GM23338 (cell line): Measurements from ENCODE around the gene GNB2. TPM values are rescaled to one million over a fixed set of nuclear protein-coding genes. Genes with fewer than 3 reads are reported as not detected.

ENCODE experiments used
- ATAC-seq: fragments of 200-7000 bp; cut with Tn5 transposase; 3 replicates; pipeline ENCODE4 v1.9.1; 2020
- DNase-seq: peaks from one replicate; pipeline ENCODE4 v3.0.0-alpha.2; 2015; ENCODE audit warnings: low spot score
- H2AFZ ChIP-seq: fragments of 200-600 bp; sonication (generic); 2 replicates; pipeline ENCODE4 v1.8.0; 2016; ENCODE audit warnings: antibody characterized with exemption, mild to moderate bottlenecking, moderate library complexity
- H3F3A ChIP-seq: fragments of 200-600 bp; sonication (generic); replicated peaks from 2 replicates; pipeline ENCODE4 v1.8.0; 2017; ENCODE audit warnings: antibody characterized with exemption, mixed run types, low read depth
- H3K27ac ChIP-seq: fragments of 200-600 bp; sonication (generic); 2 replicates; pipeline ENCODE4 v1.6.1; 2016; ENCODE audit warnings: low read depth
- H3K27me3 ChIP-seq: fragments of 200-600 bp; sonication (generic); 2 replicates; pipeline ENCODE4 v1.8.0; 2016; ENCODE audit warnings: mild to moderate bottlenecking, mixed run types, moderate library complexity; ENCODE audit not compliant: insufficient read depth
- H3K36me3 ChIP-seq: fragments of 200-600 bp; sonication (generic); 2 replicates; pipeline ENCODE4 v1.8.0; 2016; ENCODE audit warnings: mild to moderate bottlenecking; ENCODE audit not compliant: insufficient read depth
- H3K4me1 ChIP-seq: fragments of 200-600 bp; sonication (generic); 2 replicates; pipeline ENCODE4 v1.8.0; 2016; ENCODE audit warnings: mild to moderate bottlenecking, moderate library complexity; ENCODE audit not compliant: insufficient read depth
- H3K4me2 ChIP-seq: fragments of 200-600 bp; sonication (generic); 2 replicates; pipeline ENCODE4 v1.7.1; 2017; ENCODE audit warnings: mixed run types
- H3K4me3 ChIP-seq: fragments of 200-600 bp; sonication (generic); 2 replicates; pipeline ENCODE4 v1.6.1; 2016; ENCODE audit warnings: mixed run types
- H3K79me2 ChIP-seq: fragments of 200-600 bp; sonication (generic); replicated peaks from 2 replicates; pipeline ENCODE4 v1.8.0; 2017; ENCODE audit warnings: mild to moderate bottlenecking; ENCODE audit not compliant: insufficient read depth
- H3K9me2 ChIP-seq: fragments of 200-600 bp; sonication (generic); 2 replicates; pipeline ENCODE4 v1.8.0; 2017; ENCODE audit not compliant: insufficient read depth
- H4K20me1 ChIP-seq: fragments of 200-600 bp; sonication (generic); replicated peaks from 2 replicates; pipeline ENCODE4 v1.8.0; 2017; ENCODE audit warnings: mild to moderate bottlenecking; ENCODE audit not compliant: insufficient read depth
- H3K27ac Mint-ChIP-seq: 2 replicates; pipeline ENCODE4 v1.8.0; 2020; ENCODE audit warnings: inconsistent platforms, mild to moderate bottlenecking, moderate library complexity, mixed read lengths
- H3K27me3 Mint-ChIP-seq: 3 replicates; pipeline ENCODE4 v1.8.0; 2022; ENCODE audit warnings: low read depth, mild to moderate bottlenecking, moderate library complexity, mixed read lengths, inconsistent platforms; ENCODE audit not compliant: insufficient read depth, poor library complexity
- H3K36me3 Mint-ChIP-seq: 3 replicates; pipeline ENCODE4 v1.8.0; 2021; ENCODE audit warnings: low read depth, mild to moderate bottlenecking, inconsistent platforms, moderate library complexity, mixed read lengths
- H3K4me1 Mint-ChIP-seq: 3 replicates; pipeline ENCODE4 v1.8.0; 2020; ENCODE audit warnings: mild to moderate bottlenecking, inconsistent platforms, mixed read lengths
- H3K4me3 Mint-ChIP-seq: 3 replicates; pipeline ENCODE4 v1.8.0; 2021; ENCODE audit warnings: moderate library complexity, mild to moderate bottlenecking, inconsistent platforms, mixed read lengths
- H3K9me3 Mint-ChIP-seq: 3 replicates; pipeline ENCODE4 v1.8.0; 2020; ENCODE audit warnings: moderate library complexity, mild to moderate bottlenecking, inconsistent platforms, mixed read lengths
- CREB1 ChIP-seq: fragments of 250-450 bp; sonication (Bioruptor Pico); IDR thresholded peaks from 2 replicates; pipeline ENCODE4 v1.5.0; 2020; ENCODE audit warnings: low read depth, mild to moderate bottlenecking, moderate library complexity
- CTCF ChIP-seq, 2 experiments: fragments of 200-600 bp in 1 of 2; sonication (generic) in 1 of 2; conservative IDR thresholded peaks; 2 replicates each; pipeline versions ENCODE4 v1.5.1 to v1.6.1; 2016 to 2017; ENCODE audit warnings: antibody characterized with exemption in 2 of 2, low read depth in 2 of 2, mild to moderate bottlenecking in 2 of 2, moderate library complexity in 1 of 2
- ETS1 ChIP-seq: IDR thresholded peaks from 2 replicates; pipeline ENCODE4 v1.6.1; 2016; ENCODE audit warnings: antibody characterized with exemption
- EZH2 ChIP-seq: fragments of 200-600 bp; sonication (generic); IDR thresholded peaks from one replicate; pipeline ENCODE4 v1.8.0; 2017; ENCODE audit warnings: antibody characterized with exemption, mild to moderate bottlenecking, low read depth; ENCODE audit not compliant: unreplicated experiment
- EZH2phosphoT487 ChIP-seq: fragments of 200-600 bp; sonication (generic); IDR thresholded peaks from one replicate; pipeline ENCODE4 v1.8.1; 2018; ENCODE audit warnings: antibody characterized with exemption; ENCODE audit not compliant: unreplicated experiment
- JUNB ChIP-seq: IDR thresholded peaks from one replicate; pipeline ENCODE4 v1.6.1; 2016; ENCODE audit warnings: antibody characterized with exemption; ENCODE audit not compliant: unreplicated experiment
- NANOG ChIP-seq: IDR thresholded peaks from 2 replicates; pipeline ENCODE4 v1.6.1; 2016; ENCODE audit warnings: antibody characterized with exemption, borderline replicate concordance
- POLR2AphosphoS5 ChIP-seq: IDR thresholded peaks from 2 replicates; pipeline ENCODE4 v1.6.1; 2016; ENCODE audit warnings: antibody characterized with exemption, low read depth
- REST ChIP-seq: IDR thresholded peaks from one replicate; pipeline ENCODE4 v1.6.1; 2018; ENCODE audit warnings: antibody characterized with exemption; ENCODE audit not compliant: unreplicated experiment
- STAT1 ChIP-seq: IDR thresholded peaks from one replicate; pipeline ENCODE4 v1.6.1; 2016; ENCODE audit warnings: antibody characterized with exemption; ENCODE audit not compliant: unreplicated experiment
- ZNF114 ChIP-seq: fragments of 250-450 bp; sonication (Bioruptor Pico); IDR thresholded peaks from 2 replicates; pipeline ENCODE4 v1.5.0; 2020; ENCODE audit warnings: mild to moderate bottlenecking, moderate library complexity
- ZNF331 ChIP-seq: fragments of 250-450 bp; sonication (Bioruptor Pico); IDR thresholded peaks from 2 replicates; pipeline ENCODE4 v1.5.0; 2020; ENCODE audit warnings: low read depth, mild to moderate bottlenecking, moderate library complexity
- polyA plus RNA-seq: library from polyadenylated mRNA; unstranded; fragments of >200 nt; fragmentation: Nextera tagmentation; extraction: Ambion mirVana; gene quantifications from 2 replicates; pipeline ENCODE4 v1.2.1, GENCODE V29; 2016
- total RNA-seq: library from RNA; depleted of rRNA; stranded (reverse); fragments of >200 nt; shearing (Covaris generic); gene quantifications from 2 replicates; pipeline ENCODE4 v1.2.3, GENCODE V29; 2014

GNB2 gene
- total and polyA plus RNA-seq, 2 experiments from 2014 or later: 112 to 153 TPM

GRCh38 chr7:100683659-100684533, 10.4 kb downstream of the GNB2 start (continued):
- TF ChIP-seq CTCF (conservative IDR thresholded peaks at IDR 0.05; ENCODE audit: low read depth in 2 of 2): no peak

GRCh38 chr7:100684534-100685042, 11.0 kb downstream of the GNB2 start:
- no peak for DNase-seq
- H3K4me3 ChIP-seq: no peak overlapping the region
- ATAC-seq: no peak
- no peaks in the 10 kb centered on the region for H3K9me3 Mint-ChIP-seq
- H3K27ac ChIP-seq: no peak overlapping the region
- no peaks in the 10 kb centered on the region for H3K9me2 ChIP-seq
- H3K36me3 ChIP-seq: peaks cover 4% of the 10 kb centered on the region; the same call in 1 of the 2 replicates
- peaks cover 14% of the 10 kb centered on the region for H3K4me1 Mint-ChIP-seq
- peaks cover 13% of the 10 kb centered on the region for H4K20me1 ChIP-seq
- peaks cover 74% of the 10 kb centered on the region for H3K36me3 Mint-ChIP-seq
- H3K4me1 ChIP-seq: peaks cover 7% of the 10 kb centered on the region; the same call in 1 of the 2 replicates
- peaks cover 17% of the 10 kb centered on the region for H3K27me3 Mint-ChIP-seq
- no peak overlapping the region for H3K4me2 ChIP-seq
- peaks cover 19% of the 10 kb centered on the region for H3K79me2 ChIP-seq
- H2AFZ ChIP-seq: no peak overlapping the region
- peaks cover 30% of the 10 kb centered on the region; the same call in 1 of the 2 replicates for H3F3A ChIP-seq
- H3K27me3 ChIP-seq: no peaks in the 10 kb centered on the region
- H3K4me3 Mint-ChIP-seq: no peak overlapping the region
- no peak overlapping the region for H3K27ac Mint-ChIP-seq
- TF ChIP-seq ZNF114 (no peak), CTCF (conservative IDR thresholded peaks at IDR 0.05; ENCODE audit: low read depth in 2 of 2) (no peak), POLR2AphosphoS5 (no peak), ZNF331 (CRISPR knock-in tag) (no peak), STAT1 (no peak), JUNB (no peak), EZH2 (no peak), REST (no peak), CREB1 (CRISPR knock-in tag) (no peak), ETS1 (no peak), EZH2phosphoT487 (no peak), NANOG (no peak)
